Stimulated activated CD8-positive, alpha-beta memory T cell treated with anti-CD3 and anti-CD28 coated beads, Interleukin-7, amount 100 ng/mL, for 4 hours (primary cell): ENCODE results near the gene POU2F2.

ENCODE experiments used
- DNase-seq, 2 donors: peaks; one replicate each; pipeline ENCODE4 v3.0.0-alpha.2; 2020; ENCODE audit warnings: low read depth in 2 of 2

The POU2F2 gene

DNA sequence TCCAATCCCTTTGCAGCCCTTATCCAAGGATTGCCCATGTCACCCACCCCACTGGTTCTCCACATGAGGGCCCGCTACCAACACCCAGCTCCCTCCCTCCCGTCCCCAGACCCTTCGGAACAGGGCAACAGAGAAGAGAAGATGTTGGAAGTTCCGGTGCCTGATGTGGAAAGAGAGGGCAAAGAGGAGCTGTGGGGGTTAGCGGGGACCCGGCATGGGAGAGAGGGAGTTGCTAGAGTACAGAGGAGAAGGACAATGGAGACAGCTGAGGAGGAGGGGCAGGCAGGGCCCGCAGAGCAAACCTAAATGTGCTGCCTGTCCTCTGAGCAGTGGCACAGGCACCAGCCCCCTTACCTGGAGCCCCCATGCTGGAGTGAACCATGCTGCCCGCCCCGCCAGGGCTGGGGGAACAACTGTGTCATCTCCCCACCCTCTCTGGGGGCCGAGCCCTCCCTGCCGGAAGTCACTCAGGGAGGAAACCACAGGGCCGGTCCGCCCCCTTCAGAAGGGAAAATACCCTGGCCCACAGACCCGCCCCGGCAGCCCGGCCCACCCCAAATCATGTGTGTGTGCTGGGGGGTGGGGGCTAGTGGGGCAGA lies at the start of gene POU2F2:
Gene POU2F2, minus strand, starts transcription at position 417 of the 599 bp plus-strand sequence. Its CDS starts 35 bp downstream, at position 382.
- peak; percentile 92 for DNase-seq

DNA sequence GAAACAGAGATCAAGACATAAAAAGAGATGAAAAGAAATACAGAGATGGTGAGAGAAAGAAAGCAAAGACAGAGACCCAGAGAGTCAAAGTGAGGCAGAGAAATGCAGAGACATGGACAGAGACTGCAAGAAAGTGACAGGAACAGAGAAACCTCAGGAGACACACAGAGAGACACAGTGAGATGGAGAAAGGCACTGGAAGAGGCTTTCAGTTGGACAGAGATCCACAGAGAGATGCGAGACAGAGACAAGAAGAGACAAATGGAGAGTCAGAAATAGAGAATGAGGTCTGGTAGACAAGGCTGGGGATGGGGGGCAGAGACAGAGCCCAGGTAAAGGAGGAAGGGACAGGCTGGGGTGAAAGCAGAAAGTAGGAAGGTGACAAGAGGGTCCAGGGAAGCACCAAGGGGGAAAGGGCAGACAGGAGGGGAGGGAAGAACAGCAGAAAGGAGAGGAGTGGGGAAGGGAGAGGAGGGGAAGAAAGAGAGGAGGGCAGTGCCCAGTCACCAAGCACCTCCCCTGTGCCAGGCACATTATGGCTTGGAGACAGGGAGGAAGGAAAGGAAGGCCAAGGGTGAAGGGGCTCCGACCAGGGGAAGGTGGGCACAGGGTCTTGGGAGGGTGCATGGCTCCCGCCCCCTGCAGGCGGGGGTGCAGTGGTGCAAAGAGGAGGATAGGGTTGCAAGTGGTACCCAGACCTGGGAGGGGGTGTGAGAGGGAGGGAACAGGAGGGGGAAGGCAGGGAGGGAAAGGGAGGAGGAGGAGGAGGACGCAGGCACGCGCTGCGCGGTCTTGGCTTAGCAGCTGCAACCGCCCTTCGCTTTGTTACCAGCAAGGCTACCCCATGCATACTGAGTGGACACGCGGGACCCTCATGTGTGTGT lies 46.8 kb upstream of the POU2F2 start:
- no peak for DNase-seq

DNA sequence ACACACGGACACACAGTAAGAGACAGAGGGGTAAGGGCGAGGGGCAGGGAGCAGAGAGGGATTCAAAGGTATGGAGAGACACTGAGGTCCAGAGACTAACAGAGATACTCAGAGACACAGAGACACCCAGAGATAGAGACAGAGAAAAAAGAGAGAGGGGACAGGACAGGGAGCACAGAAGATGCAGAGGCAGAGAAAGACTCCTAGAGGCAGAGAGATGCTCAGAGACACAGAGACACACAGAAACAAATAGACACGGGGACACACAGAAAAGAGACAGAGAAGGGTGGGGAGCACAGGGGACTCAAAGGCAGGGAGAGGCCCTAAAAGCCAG lies 45.4 kb upstream of the POU2F2 start:
- DNase-seq = no peak

DNA sequence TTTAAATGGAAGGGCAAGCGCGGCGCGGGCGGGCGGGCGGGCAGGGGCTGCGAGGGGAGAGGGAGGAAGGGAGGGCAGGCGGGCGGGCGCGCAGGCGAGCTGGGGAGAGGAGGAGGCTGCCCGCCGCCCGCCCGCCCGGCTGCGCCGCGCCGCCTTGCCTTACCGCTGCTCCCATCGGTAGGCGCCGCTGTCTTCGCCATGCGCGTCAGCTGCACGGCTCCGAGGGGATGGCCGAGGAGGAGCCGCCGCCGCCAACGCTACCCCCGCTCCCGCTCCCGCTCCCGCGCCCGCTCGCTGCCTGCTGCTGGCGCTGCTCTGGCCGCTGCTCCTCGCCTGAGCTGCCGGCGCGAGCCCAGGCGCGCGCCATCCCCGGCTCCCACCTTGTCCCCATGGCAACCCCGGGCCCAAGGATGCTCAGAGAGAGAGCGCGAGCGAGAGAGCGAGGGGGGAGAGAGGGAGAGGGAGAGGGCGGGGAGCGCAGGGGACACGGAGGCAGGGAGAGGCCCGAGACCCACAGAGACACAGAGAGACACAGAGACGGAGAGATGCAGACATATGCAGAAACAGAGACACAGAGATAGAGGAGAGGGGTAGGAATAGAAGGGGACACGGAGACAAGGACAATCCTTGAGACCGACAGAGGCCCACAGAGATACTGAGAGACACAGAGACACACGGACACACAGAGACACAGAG lies 44.9 kb upstream of the POU2F2 start:
- DNase-seq = peak; percentile 46 to 76

DNA sequence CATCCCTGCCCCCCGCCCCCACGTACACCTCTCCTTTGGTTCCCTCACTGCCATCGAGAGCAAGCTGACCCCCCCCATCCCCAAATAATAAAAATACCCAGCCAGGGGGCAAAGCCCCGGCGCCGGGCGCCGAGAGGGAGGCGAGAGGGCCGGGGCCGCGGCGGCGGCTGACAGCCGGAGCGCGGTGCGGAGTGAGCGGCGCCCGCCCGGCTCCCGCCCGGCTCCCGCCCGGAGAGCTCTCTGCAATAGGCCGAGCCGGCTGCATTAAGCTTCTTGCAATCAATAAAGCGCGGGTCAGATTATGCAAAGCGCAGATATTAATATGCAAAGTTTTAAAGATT lies 44.4 kb upstream of the POU2F2 start:
- DNase-seq = no peak

DNA sequence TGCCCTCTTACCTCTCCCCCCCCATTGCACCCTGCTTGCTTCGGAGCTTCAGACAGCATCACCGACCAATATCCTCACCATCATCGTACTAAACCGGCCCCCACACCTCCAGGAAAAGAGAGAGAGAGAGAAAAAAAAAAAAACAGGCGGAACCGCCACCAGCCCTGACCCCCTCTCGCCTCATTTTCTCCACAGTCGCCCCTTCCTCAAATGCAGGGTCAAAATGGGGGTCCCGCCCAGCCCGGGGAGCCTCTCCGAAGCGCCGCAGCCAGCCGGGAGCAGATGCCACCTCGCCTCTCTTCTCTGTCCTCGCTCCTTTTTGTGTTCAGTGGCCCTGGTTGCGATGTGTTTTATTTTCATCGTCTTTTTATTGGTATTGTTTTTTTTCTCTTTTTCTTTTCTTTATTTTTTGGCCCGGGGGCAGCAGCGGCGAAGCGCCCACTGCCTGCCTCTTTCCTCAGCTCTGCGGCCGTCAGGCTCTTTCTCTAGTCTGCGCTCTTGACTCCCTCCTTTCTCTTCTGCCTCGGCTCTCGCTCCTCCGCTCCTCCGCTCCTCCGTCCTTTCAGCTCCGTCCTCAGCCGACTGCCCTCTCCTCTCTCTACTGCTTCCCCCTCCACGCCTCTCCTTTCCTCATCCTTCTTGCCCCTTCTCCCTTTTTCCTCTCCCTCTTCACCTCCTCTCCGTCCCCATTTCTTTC lies 43.9 kb upstream of the POU2F2 start:
- DNase-seq = no peak

DNA sequence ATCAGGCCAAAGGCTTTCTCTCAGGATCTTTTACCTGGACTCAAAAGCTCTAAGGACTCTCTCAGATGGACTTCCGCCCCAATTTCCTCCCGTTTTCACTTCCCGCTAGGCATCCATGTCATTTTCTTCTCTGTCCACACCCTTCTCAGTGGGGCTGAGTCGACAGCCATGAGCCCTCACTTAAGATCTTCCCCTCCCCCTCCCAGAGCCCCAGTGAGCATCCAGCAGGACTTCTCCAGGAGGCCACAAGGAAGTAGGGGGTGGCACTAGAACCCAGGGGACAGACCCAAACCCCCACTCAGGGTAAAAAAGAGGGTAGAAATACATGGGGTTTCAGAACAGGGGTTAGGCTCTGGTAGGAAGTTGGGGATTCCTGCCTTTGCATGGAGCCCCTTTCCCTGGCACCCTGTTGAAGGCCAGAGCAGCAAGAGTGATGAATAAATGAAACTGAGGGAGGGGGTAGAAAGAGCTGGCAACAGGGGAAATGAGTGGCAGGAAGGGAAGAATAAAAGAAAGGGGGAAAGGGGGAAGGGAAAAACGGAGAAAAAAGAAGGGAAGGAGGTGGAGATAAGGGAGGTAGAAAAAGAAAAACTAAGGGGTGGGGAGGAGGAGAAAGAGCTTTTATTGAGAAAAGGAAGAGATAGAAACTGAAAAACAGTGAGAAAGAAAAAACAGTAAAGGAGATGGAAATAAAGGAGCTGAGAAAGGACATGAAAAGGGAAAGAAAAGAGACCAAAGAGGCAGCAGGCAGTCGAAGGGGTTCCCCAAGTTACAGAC lies 42.9 kb upstream of the POU2F2 start:
- no peak for DNase-seq

DNA sequence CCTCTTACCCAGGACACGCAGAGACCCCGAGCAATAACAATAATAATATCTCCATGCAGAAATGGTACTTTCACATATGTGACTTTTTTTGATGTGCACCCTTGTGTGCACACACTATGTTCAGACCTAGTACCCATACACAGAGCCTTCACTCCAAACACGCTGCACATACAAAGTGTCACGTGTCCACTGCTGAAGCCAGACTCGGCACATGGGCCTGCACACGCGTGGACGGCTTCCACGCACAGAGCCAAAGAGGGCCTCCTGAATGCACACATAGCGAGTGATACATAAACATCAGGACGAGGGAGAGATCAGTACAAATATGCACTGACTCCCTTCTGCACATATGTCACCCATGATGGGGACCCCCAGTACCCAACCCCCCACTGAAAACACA lies 41.9 kb upstream of the POU2F2 start:
- DNase-seq = no peak

DNA sequence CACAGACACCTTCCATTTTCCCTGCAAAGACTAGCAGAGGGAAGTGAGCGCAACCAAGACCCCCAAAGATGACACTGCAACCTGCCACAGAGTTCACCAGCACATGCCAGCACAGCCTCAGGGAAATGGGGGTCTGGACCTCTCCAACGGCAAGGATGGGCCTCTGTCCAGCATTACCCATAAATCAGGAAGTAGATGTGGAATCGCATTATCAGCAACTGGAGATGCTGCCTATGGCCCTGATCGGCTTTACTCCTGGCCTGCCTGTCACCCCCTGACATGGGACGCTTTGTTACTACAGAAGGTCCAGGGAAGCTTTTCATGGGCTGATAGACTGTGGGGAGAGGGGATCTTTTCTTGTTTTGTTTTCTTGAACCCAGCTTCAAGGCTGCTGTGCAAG lies 41.4 kb upstream of the POU2F2 start:
- DNase-seq = no peak

DNA sequence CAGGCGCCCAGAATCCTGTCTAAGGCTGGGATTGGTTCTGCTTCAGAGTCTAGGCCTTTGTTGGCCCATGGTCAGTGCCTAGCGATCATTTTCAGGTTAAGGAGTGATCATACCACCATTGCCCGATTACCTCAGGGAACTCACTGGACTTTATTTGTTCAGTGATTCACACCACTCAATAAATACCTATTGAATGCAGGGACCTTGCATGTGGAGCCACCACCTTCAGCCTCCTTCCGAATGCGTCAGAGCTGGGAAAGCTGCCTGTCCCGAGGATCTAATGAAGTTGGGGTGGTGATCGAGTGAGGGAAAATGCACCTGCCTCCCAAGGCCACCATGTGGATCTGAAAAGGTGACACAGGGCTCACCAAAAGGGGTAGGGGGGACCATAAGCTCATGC lies 40.0 kb upstream of the POU2F2 start:
- no peak for DNase-seq

DNA sequence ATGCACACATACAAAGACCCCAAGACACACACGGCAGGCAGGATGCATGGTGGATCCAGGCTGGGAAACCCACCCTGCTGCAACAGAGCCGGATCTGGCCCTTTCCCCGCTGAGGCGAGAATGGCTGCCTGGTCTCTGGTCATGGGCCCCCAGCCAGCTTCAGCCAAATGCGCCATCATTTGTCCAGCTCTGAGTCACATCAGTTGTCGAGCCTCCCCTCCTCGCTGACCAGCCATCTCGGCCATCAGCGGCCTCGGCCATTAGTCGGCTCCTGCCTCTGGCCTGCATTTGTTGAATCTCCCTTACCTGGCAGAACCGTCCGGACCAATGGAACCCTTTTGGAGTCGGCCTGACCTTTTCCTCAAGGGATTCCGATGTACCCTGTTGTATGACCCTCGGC lies 38.5 kb upstream of the POU2F2 start:
- no peak for DNase-seq

DNA sequence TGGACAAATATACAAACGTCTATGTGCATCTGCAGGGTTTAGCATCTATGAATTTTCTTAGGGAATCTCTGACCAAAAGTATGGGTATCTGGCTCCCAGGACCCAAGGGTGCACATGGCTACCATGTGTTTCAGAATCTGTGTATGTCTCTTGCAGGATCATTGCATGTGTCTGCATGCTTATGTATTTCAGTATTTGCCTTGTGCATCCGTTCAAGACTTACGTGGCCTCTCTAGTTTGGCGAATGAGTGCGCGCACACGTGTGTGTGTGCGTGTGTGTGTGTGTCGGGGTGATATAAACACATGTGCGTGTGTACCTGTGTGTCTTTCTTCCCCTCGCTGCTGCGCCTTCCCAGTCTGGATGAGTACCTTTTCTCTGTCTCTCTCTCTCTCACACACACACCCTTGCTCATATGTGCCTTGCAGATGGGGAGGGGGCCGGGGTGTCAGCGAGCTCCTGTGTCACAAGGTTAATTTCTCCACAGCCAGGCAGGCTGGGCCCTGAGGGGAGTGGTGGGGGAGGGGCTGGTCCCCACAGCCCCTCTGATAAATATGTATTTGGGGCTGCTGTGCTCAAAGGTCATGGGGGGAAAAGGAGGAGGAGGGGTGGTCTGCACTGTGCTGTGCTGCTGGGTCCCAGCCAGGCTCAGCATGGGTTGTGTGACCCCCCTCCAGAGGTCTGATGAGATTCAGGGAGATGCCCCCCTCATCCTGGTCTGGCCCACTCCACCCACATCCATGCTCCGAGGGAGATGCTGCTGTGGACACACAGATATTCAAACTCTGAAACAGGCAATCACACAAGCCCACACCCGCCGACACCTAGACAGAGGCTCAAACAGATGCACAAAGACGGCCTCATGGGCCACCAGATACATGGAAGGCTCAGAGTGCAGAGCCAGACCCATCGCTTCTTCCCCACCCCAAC lies 37.5 kb upstream of the POU2F2 start:
- no peak for DNase-seq

DNA sequence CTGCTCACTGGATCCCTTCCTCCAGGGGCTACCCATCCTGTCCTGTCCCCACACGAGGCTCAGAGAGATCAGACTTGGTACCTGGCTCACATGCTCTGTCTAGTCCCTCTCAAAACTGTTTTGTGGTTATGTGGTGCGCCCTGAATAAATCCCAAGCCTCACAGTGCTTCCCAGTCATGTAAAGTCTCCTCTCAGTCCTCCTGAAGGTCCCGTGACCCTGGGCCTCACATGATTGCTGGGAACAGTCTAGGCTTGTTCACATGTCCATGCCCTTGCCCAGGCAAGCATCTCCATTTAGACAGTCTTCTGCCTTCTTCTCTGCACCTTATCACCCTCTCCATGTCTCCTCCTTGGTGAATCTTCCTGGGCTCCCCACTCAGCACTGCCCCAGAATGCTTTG lies 36.0 kb upstream of the POU2F2 start:
- DNase-seq = no peak

DNA sequence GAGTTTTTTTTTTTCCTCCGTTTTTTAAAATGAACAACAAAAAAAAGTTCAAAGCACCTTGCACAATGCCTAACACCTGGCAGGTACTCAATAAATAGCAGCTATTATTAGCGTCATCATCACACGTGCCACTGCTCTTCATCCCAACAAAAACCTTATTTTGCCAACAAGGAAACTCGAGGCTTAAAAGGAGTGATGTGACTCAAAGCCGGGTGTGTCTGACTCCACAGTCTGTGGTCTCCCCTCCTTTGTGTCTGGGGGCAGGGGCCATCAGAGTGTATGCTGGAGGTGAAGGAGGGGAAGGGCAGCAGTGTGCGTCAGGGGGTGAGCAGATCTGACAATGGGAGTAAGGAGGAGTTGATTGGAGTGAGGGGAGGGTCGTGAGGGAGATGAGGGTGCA lies 34.1 kb upstream of the POU2F2 start:
- DNase-seq = no peak

DNA sequence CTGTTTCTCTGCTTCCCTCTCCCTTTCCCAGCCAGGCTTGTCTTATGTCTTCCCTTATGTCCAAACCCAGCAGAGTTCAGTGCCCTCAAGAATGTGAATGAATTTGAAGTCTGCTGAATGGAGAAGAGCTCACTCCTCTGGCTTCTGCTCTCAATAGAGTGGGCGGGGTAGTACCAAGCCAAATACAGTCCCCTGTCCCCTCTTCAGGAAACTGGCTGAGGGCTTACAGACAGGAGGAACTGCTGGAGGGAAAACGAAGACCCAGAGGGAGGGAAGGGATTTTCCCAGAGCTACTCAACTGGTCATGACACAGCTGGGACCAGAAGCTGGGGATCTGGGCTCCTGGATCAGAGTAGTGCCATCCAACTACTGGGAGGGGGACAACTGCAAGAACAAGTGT lies 32.9 kb upstream of the POU2F2 start:
- no peak for DNase-seq

DNA sequence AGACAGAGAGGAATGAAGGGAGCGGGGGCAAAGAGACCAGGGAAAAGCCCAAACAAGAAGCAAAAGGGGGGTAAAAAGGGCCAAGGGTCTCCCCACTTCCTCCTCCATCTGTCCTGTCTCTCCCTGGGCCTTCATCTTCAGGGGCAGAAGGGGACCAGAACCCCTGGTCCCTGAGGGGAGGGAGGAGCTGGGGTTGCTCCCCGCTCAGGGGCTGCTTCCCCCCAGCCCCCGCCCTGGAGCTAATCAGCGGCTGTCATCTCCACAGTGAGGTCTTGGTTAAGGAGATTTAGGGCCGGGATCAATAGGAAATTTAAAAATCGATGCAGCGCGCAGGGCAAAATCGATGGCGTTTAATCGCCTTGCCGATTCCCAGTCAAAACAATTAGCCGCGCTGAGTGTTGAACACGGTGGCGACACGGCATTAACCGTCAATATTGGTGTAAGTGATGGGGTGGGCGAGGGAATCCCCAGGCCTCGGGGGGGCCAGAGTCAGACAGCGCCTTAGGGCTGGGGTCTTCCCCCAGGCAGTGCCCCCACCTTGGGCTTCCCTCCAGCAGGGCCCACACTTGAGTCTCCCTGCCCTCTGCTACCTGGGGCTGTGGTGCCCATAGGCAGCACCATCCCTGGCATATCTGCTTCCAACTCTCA lies 29.5 kb upstream of the POU2F2 start:
- no peak for DNase-seq

DNA sequence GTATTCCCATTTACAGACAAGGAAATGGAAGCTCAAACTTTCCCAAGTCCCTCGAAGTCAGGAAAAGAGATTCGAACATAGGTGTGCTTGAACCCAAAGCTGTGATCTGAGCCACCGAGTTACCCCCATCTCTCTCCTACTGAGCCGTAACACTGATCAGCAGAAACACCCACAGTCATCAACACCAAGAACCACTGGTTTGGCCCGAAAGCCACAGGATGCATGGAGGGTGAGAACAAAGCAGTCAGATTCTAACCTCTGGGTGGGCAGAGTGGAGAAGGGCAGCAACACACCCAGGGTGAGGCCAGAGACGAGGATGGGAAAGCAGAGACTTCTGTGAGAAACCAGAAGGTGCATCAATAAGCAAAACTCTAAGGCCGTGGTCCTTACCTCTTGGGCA lies 27.7 kb upstream of the POU2F2 start:
- DNase-seq = no peak

DNA sequence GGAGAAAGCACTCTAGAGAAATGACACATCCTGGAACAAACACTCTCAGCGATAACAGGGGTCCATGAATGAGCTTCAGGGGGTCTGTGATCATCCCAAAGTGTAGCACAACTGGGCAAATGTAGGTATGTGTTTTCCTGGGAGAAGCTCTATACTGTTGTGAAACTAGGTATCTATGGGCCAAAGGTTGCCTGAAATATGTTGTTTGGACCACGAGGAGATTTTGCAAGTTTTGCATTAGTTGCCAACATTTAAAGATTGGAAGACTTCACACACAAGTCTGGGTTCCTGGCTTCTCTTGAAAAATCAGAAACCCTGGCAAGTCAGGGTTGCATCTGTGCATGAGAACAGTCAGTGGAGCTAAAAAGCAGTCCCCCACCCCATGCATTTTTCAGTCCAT lies 26.7 kb upstream of the POU2F2 start:
- no peak for DNase-seq

DNA sequence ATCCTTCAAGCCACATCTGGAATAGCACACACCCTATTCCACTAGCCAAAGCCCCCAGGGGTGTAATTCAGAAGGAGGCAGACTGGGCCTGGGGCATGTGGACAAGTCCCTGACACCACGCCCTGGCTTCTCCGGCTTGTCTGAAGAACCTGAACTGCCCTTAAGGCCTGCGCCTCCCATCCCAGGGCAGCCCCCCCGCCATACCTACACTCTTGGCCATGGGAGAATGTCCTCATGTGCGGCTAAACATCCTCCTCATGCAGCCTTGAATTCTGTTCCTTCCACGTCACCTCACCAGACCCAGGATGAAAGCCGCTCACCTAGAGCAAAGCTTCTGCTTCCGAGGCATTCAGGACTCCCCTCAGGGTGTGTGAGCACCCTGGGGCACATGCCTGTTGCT lies 24.3 kb upstream of the POU2F2 start:
- no peak for DNase-seq

DNA sequence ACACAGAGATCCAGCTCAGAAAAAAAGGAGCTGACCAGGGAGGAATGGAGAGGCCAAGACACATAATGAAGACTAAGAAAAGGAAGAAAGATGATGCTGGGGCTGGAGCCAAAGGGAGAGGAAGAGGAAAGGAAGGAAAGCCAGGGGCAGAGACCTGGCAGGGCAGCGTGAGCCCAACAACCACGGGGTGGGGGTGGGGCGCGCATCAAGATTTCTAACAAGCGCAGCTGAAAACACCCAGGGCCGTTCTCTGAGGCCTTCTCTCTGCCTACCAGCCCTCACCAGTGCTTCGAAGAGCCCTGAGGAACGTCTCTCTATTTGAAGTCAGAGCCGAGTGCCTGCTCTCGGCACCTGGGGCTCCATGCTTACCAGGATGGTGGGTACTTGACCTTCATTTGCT lies 23.6 kb upstream of the POU2F2 start:
- DNase-seq = no peak
